GM12891 (cell line): Measurements from ENCODE around the gene PPP1R12B.
"Not testable (repeated sequence)": the region's sequence is repeated elsewhere in the genome, so short reads cannot be mapped to it uniquely, and the experiment has no call there.

ENCODE experiments used
- PAX5 ChIP-seq: IDR thresholded peaks from 2 replicates; pipeline ENCODE4 v1.6.1; 2011; ENCODE audit warnings: low read length, moderate library complexity, mild to moderate bottlenecking; ENCODE audit not compliant: insufficient read depth, severe bottlenecking
- POLR2A ChIP-seq: IDR thresholded peaks from 2 replicates; pipeline ENCODE4 v1.6.1; 2011; ENCODE audit warnings: low read depth, low read length, control low read depth
- POLR2AphosphoS5 ChIP-seq: IDR thresholded peaks from 2 replicates; pipeline ENCODE4 v1.6.1; 2011; ENCODE audit warnings: low read depth, low read length, control low read depth
- POU2F2 ChIP-seq: IDR thresholded peaks from 2 replicates; pipeline ENCODE4 v1.6.1; 2011; ENCODE audit warnings: low read depth, mild to moderate bottlenecking, control low read depth, low read length, moderate library complexity
- TAF1 ChIP-seq: IDR thresholded peaks from 2 replicates; pipeline ENCODE4 v1.6.1; 2011; ENCODE audit warnings: low read depth, low read length, control low read depth

DNA sequence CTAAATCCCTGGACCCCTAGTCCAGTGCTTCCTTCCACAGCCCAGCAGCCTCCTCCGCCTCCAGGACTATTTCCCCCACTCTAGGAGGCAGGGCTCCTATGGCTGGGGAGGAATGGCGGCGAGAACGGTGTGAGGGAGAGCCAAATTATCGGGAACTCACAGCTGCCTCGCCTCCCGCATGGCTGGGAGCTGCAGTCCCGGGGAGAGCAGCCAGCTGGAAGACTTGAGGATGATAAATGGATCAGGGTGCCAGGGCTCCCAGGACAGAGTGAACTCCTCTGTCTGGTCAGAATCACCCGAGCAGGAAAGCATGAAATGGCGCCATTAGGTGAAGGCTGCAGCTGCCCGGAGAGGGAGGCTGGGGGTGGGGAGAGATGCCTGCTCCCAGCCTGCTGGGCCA, 270.5 kb downstream of the PPP1R12B start:
- TF ChIP-seq POLR2AphosphoS5, POLR2A, TAF1, PAX5, POU2F2: not testable (repeated sequence)
